Spleen (tissue), 11 donors: Measurements from ENCODE around the gene OTUB1. TPM values are rescaled to one million over a fixed set of nuclear protein-coding genes. Genes with fewer than 3 reads are reported as not detected.

Experiments
- DNase-seq: peaks from one replicate; pipeline ENCODE4 v3.0.0-alpha.2; 2020
- H3K27ac ChIP-seq, 8 donors: fragments of 200-600 bp; sonication (generic) in 7 of 8; 1 replicate in 4 of 8; 2 replicates in 4 of 8; pipeline versions ENCODE4 v1.5.0 to v1.8.0; 2016 to 2021; ENCODE audit warnings: inconsistent platforms in 4 of 8, mild to moderate bottlenecking in 4 of 8, moderate library complexity in 1 of 8
- H3K27me3 ChIP-seq, 7 donors: fragments of 200-600 bp; sonication (generic) in 6 of 7; replicated peaks in 1 of 7; 1 replicate in 4 of 7; 2 replicates in 3 of 7; pipeline versions ENCODE4 v1.5.0 to v1.8.0; 2016 to 2021; ENCODE audit warnings: inconsistent platforms in 3 of 7, mild to moderate bottlenecking in 1 of 7
- H3K36me3 ChIP-seq, 6 donors: fragments of 200-600 bp; sonication (generic) in 5 of 6; 1 replicate in 4 of 6; 2 replicates in 2 of 6; pipeline versions ENCODE4 v1.5.0 to v1.8.0; 2016 to 2021; ENCODE audit warnings: inconsistent platforms in 2 of 6
- H3K4me1 ChIP-seq, 6 donors: fragments of 200-600 bp; sonication (generic) in 5 of 6; 1 replicate in 3 of 6; 2 replicates in 3 of 6; pipeline versions ENCODE4 v1.5.0 to v1.8.0; 2016 to 2021; ENCODE audit warnings: inconsistent platforms in 3 of 6
- H3K4me3 ChIP-seq, 8 donors: fragments of 200-600 bp; sonication (generic) in 7 of 8; 1 replicate in 4 of 8; 2 replicates in 4 of 8; pipeline versions ENCODE4 v1.5.0 to v1.8.0; 2016 to 2021; ENCODE audit warnings: inconsistent platforms in 4 of 8, mild to moderate bottlenecking in 4 of 8, moderate library complexity in 2 of 8
- H3K9me3 ChIP-seq, 8 donors: fragments of 200-600 bp; sonication (generic) in 7 of 8; 1 replicate in 4 of 8; 2 replicates in 4 of 8; pipeline versions ENCODE4 v1.5.0 to v1.8.0; 2016 to 2021; ENCODE audit warnings: inconsistent platforms in 4 of 8
- POLR2A ChIP-seq, 3 donors: fragments of 450-650 bp; IDR thresholded peaks; one replicate each; pipeline ENCODE4 v1.5.1; 2017; ENCODE audit warnings: antibody characterized with exemption in 3 of 3, mild to moderate bottlenecking in 1 of 3
- POLR2AphosphoS5 ChIP-seq, 3 donors: sonication (generic); formaldehyde crosslinking; IDR thresholded peaks; one replicate each; pipeline ENCODE4 v1.5.1; 2017; ENCODE audit warnings: antibody characterized with exemption in 3 of 3
- WGBS, 5 donors: extraction: QIAGEN DNeasy Blood & Tissue Kit in 3 of 5; methylation state at CpG; one replicate each; pipeline versions ENCODE4 v1.1.5 to v1.1.7; 2013 to 2018; 5-methylcytosine and 5-hydroxymethylcytosine counted together
- intact Hi-C: fragments of 100-400 bp; cut with DNase I; formaldehyde crosslinking; loops from one replicate; pipeline ENCODE4 v1.15.0; 2023; ENCODE audit warnings: low total_unique reads
- polyA plus RNA-seq, 3 donors: library from polyadenylated mRNA; stranded (reverse); fragments of 200-250 nt; gene quantifications; one replicate each; pipeline ENCODE4 v1.2.1, GENCODE V29; 2013
- total RNA-seq, 7 donors: library from RNA; depleted of rRNA in 3 of 7; stranded (reverse); fragments of >200 nt in 3 of 7; fragmentation: NEBNext Ultra II Directional in 4 of 7; extraction: Animal tissue kit (Norgen Biotek cat#: 25700) in 4 of 7; gene quantifications; one replicate each; pipeline versions ENCODE4 v1.1.0 to v1.2.1, GENCODE V29; 2016 to 2021
- TF ChIP-seq, protein P1 (sequence below), 11 experiments: fragments of 200-600 bp in 7 of 11; fragments of 450-650 bp in 4 of 11; sonication (generic) in 4 of 11; IDR thresholded peaks in 8 of 11; conservative IDR thresholded peaks in 3 of 11; 1 replicate in 7 of 11; 2 replicates in 4 of 11; pipeline versions ENCODE4 v1.4.0 to v1.8.0; 2016 to 2021; ENCODE audit warnings: antibody characterized with exemption in 11 of 11, inconsistent platforms in 4 of 11, mild to moderate bottlenecking in 1 of 11
- donor health status: healthy with polysubstance abuse.
- donor health status: DM: no; HTN: no; CAD: no; lungs with moderate emphysema.
- donor health status: DM: no; HTN: no; CAD: no.
- donor health status: Bipolar disorder and iron deficiency.
- donor health status: healthy.
- donor health status: DM: no; HTN: no; CAD: no.
- donor health status: DM: yes; HTN: yes; CAD: no.

OTUB1 gene
- total and polyA plus RNA-seq, 10 donors: 56.1 to 89.7 (median 63.5) TPM

DNA sequence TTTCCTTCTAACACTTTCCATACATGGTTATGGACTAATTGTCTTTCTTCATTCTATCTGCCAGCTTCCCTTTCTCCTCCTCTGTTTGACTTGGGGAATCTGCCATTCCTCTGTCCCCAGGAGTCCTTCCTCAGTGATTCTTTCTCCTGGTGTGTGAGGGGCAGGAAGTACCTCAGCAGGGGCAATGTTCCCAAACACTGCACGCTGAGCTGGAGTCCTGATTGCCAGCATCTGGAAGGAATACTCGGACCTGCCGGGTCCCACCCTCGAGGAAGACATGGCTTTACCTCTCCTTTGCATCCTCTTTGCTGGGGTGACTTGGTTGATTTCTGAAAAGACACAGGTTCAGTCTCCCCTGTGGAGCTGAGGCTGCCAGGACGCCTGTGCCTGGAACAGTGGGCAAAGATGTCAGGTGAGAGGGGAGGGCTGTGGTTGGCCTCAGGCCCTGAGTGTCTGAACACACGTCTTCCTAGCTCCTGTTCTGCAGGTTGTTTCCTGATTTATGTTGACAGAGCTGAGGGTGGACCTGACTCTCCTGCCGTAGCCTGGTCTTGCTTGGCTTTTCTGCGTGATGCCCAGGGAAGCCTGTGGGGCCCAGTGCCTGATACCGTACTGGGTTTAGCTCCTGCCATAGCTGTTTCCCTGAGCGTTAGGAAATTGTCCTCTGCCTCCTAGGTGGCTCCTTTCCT is 7.5 kb upstream of the OTUB1 start:
- Histone ChIP-seq H3K4me1 (peaks cover 18 to 65% (median 44%) of the 10 kb centered on the region in 6 donors), H3K27me3 (no peaks in the 10 kb centered on the region), H3K9me3 (no peaks in the 10 kb centered on the region), H3K36me3 (peaks cover 0 to 26% (median 2%) of the 10 kb centered on the region in 6 donors), H3K4me3 (no peak overlapping the region), H3K27ac (no peak overlapping the region)
- no peak for TF ChIP-seq POLR2AphosphoS5 (IDR thresholded peaks at IDR 0.05)
- TF ChIP-seq, protein P1, sequence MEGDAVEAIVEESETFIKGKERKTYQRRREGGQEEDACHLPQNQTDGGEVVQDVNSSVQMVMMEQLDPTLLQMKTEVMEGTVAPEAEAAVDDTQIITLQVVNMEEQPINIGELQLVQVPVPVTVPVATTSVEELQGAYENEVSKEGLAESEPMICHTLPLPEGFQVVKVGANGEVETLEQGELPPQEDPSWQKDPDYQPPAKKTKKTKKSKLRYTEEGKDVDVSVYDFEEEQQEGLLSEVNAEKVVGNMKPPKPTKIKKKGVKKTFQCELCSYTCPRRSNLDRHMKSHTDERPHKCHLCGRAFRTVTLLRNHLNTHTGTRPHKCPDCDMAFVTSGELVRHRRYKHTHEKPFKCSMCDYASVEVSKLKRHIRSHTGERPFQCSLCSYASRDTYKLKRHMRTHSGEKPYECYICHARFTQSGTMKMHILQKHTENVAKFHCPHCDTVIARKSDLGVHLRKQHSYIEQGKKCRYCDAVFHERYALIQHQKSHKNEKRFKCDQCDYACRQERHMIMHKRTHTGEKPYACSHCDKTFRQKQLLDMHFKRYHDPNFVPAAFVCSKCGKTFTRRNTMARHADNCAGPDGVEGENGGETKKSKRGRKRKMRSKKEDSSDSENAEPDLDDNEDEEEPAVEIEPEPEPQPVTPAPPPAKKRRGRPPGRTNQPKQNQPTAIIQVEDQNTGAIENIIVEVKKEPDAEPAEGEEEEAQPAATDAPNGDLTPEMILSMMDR (IDR thresholded peaks at IDR 0.05 in 8 of 11, conservative IDR thresholded peaks at IDR 0.05 in 3 of 11): no peak
- TF ChIP-seq POLR2A (IDR thresholded peaks at IDR 0.05): no peak
- DNase-seq: no peak
- intact Hi-C loops: no loop called here
- WGBS, 5 donors: 80 to 88% (median 87%) methylated on average over 10 of the region's 10 CpGs

DNA sequence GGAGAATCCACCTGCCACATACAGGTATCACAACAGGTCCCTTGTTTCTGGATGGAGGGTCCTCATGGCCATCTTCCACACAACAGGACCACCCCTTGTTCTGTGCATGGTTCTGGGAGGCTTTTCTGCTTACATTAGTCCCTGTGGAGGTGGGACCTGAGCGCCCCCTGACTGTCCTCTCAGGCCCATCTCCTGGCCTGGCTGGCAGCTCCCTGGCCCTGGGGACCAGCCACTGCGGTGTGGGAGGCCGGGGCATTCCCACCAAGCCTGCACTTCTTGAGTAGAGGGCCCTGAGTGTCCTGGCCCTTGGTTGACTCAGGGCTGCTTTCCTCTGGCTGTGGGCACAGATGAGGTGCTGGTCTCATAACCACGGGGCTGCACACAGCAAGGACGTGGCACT is 6.8 kb upstream of the OTUB1 start:
- Histone ChIP-seq H3K27me3 (no peaks in the 10 kb centered on the region), H3K4me3 (no peak overlapping the region), H3K4me1 (peaks cover 18 to 61% (median 38%) of the 10 kb centered on the region in 6 donors), H3K27ac (no peak overlapping the region), H3K9me3 (no peaks in the 10 kb centered on the region), H3K36me3 (peaks cover 0 to 26% (median 2%) of the 10 kb centered on the region in 6 donors)
- WGBS, 5 donors: 83 to 92% (median 88%) methylated on average over 2 to 5 of the region's 5 CpGs
- intact Hi-C loops: no loop called here
- no peak for TF ChIP-seq POLR2AphosphoS5 (IDR thresholded peaks at IDR 0.05)
- TF ChIP-seq POLR2A (IDR thresholded peaks at IDR 0.05): no peak
- TF ChIP-seq, protein P1 (IDR thresholded peaks at IDR 0.05 in 8 of 11, conservative IDR thresholded peaks at IDR 0.05 in 3 of 11): no peak
- DNase-seq: no peak

DNA sequence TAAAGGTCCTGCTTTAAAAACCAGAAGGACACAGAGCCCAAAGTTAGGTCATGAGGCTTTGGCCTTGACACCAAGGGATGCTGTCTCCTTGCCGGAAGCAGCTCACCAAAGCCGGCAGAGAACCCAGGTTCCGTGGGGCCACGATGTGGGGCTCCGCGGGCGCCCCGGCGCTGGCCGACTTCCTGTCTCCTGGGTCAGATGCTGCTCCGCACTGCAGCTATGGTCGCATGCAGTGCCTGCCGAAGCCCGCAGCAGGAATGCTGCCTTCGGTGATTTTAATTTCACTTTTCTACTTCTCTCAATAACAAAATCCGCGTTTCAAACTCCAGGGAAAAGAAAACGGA is 454 bp upstream of the OTUB1 start:
- DNase-seq: peak; percentile 94
- intact Hi-C loops: no loop called here
- TF ChIP-seq, protein P1 (IDR thresholded peaks at IDR 0.05 in 8 of 11, conservative IDR thresholded peaks at IDR 0.05 in 3 of 11): no peak
- no peak for TF ChIP-seq POLR2A (IDR thresholded peaks at IDR 0.05)
- no peak for TF ChIP-seq POLR2AphosphoS5 (IDR thresholded peaks at IDR 0.05)

DNA sequence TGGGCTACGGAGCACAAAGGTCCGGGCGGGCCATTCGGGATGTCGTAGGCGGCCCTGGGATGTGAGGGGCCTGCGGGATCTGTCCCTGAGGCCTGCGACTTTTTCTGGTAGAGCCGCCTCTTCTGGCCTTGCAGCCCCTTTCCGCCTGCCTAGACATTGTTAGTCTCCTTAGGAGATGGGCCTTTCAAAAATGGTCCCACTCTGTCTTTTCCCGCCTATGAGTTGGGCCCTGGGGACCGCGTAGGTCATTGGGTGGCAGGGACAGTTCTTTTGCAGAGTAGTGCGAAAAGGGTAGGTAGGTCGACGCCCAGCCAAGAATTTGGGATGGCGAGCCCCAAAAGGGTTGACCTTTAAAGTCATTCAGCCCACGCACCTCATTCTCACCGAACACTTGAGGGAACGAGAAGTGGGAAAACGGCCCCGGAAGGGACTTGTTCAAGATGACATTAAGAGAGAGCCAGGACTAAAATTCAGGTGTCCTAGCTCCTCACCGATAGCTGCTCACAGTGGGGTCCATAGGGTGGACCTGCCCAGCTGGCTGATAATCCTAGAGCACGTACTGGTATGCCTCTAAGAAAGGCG is 785 bp downstream of the OTUB1 start:
- intact Hi-C loops: no loop called here
- H3K9me3 ChIP-seq: no peaks in the 10 kb centered on the region
- TF ChIP-seq, protein P1 (IDR thresholded peaks at IDR 0.05 in 8 of 11, conservative IDR thresholded peaks at IDR 0.05 in 3 of 11): no peak
- TF ChIP-seq POLR2A (IDR thresholded peaks at IDR 0.05): no peak
- TF ChIP-seq POLR2AphosphoS5 (IDR thresholded peaks at IDR 0.05): no peak
- H3K27ac ChIP-seq: peak overlapping the region; percentile 81 to 96 (median 92)
- peaks cover 3 to 43% (median 38%) of the 10 kb centered on the region in 6 donors for H3K36me3 ChIP-seq
- H3K4me1 ChIP-seq: peaks cover 11 to 61% (median 35%) of the 10 kb centered on the region in 6 donors
- 44 to 83% (median 51%) methylated on average over 12 to 25 of the region's 25 CpGs for WGBS, 5 donors
- H3K4me3 ChIP-seq: peak overlapping the region; percentile 89 to 100 (median 98)
- H3K27me3 ChIP-seq: no peaks in the 10 kb centered on the region
- no peak for DNase-seq

More for the DNA sequence above, 454 bp upstream of the OTUB1 start:
- Histone ChIP-seq H3K9me3 (no peaks in the 10 kb centered on the region), H3K27ac (peak overlapping the region; percentile 81 to 96 (median 92)), H3K4me1 (peaks cover 11 to 74% (median 42%) of the 10 kb centered on the region in 6 donors), H3K36me3 (peaks cover 3 to 30% (median 27%) of the 10 kb centered on the region in 6 donors), H3K27me3 (no peaks in the 10 kb centered on the region), H3K4me3 (peak overlapping the region; percentile 89 to 100 (median 98))
- WGBS, 5 donors: 0 to 1% (median 0%) methylated on average over 17 to 18 of the region's 18 CpGs
